Type B pancreatic cell (in vitro differentiated cells): ENCODE measurements around the gene KNSTRN. TPM values are rescaled to one million over a fixed set of nuclear protein-coding genes. Genes with fewer than 3 reads are reported as not detected.

Experiments used
- DNase-seq: peaks from one replicate; pipeline ENCODE4 v3.0.0; 2021; ENCODE audit warnings: mixed read lengths; ENCODE audit not compliant: unreplicated experiment; ENCODE audit errors: extremely low spot score
- H3K27ac Mint-ChIP-seq: 2 replicates; pipeline ENCODE4 v1.8.0; 2021; ENCODE audit warnings: mild to moderate bottlenecking, mixed read lengths
- H3K27me3 Mint-ChIP-seq: 2 replicates; pipeline ENCODE4 v1.8.0; 2021; ENCODE audit warnings: mixed read lengths
- H3K36me3 Mint-ChIP-seq: 2 replicates; pipeline ENCODE4 v1.8.0; 2021; ENCODE audit warnings: mixed read lengths
- H3K4me1 Mint-ChIP-seq: one replicate; pipeline ENCODE4 v1.8.0; 2021; ENCODE audit warnings: mixed read lengths; ENCODE audit not compliant: unreplicated experiment
- H3K4me3 Mint-ChIP-seq: 2 replicates; pipeline ENCODE4 v1.8.0; 2021; ENCODE audit warnings: mild to moderate bottlenecking, mixed read lengths
- H3K9me3 Mint-ChIP-seq: 2 replicates; pipeline ENCODE4 v1.8.0; 2021; ENCODE audit warnings: mixed read lengths
- CTCF ChIP-seq: fragments of 200-600 bp; sonication (generic); conservative IDR thresholded peaks from 2 replicates; pipeline ENCODE4 v1.5.0; 2021; ENCODE audit warnings: antibody characterized with exemption, mild to moderate bottlenecking
- total RNA-seq: library from RNA; stranded (reverse); gene quantifications from 2 replicates; pipeline ENCODE4 v1.2.1, GENCODE V29; 2021; ENCODE audit warnings: low replicate concordance

The KNSTRN gene
- total RNA-seq, 1 donor from 2014 or later = 52.2 TPM

DNA sequence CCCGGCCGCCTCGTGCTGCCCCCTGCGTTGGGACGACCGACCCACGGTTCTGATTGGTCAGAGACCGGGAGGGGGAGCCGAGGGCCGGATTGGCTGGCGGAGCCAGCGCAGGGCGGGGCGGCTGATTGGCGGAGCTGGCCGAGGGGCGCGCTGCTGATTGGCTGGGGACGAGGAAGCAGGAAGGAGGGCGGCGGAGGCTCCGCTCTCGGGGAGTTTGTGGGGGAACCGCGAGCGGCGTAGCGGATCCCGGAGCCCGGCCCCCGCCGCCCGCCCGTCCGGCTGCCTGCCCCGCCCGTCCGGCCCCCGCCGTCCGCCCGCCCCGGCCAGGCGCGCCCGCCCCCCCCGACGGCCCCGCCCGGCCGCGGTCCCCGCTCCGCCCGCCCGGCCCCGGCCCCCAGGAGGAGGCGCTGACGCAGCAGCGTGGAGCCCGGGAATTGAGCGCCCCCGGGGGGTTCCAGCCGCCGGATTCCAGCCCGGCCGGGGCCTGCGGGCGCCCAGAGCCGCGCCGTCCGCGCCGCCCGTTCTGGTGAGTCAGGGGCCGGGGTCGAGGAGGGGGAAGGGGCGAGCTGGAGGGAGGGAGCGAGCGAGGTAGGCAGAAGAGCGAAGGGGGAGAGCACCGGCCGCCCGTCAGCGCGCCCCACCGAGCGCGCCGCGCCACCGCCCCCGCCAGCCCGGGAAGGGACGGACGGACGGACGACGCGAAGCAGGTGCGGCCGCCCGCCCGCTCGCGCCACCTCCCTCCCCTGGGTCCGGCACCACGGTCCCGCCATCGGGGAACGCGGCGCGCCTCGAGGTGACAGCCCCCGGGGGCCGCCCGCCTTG, 58.4 kb downstream of the KNSTRN start, which contains the start of gene BAHD1:
Gene BAHD1, plus strand, starts transcription at position 211 of the 822 bp plus-strand sequence. CDS start 17,512 bp downstream, outside the sequence.
- Mint-ChIP-seq H3K4me1 (peaks cover 40% of the 10 kb centered on the region), H3K36me3 (no peaks in the 10 kb centered on the region), H3K9me3 (no peaks in the 10 kb centered on the region), H3K27ac (peak within 1 kb of the TSS; percentile 97), H3K4me3 (peak within 1 kb of the TSS; percentile 99), H3K27me3 (peaks cover 64% of the 10 kb centered on the region)
- peak; percentile 98 for DNase-seq
- no peak for TF ChIP-seq CTCF

GRCh38 chr15:40441565-40442531, 59.3 kb downstream of the KNSTRN start:
- Mint-ChIP-seq H3K9me3 (no peaks in the 10 kb centered on the region), H3K4me1 (peaks cover 40% of the 10 kb centered on the region), H3K36me3 (no peaks in the 10 kb centered on the region), H3K4me3 (peak overlapping the region; percentile 91), H3K27me3 (peaks cover 55% of the 10 kb centered on the region), H3K27ac (peak overlapping the region; percentile 80)
- DNase-seq = no peak
- TF ChIP-seq CTCF = peak; percentile 27

DNA sequence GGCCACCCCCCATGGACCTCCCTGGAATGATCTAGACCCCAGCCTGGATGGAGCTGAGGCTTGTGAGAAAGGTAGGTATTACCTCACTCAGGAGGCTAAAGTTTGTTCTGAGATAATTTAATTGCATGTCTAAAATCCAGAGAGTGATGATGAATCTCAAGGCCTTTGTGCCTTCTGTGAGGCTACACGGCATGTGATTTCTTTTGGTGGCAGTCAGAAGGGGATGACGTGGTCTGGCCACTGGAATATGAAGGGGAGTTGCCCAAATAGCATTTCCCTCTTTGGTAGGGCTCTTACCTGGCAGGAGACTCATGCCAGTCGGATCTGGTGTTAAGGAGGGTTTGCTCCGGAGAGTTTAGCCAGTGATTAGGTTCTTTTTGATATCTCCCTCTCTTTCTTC, 60.7 kb downstream of the KNSTRN start:
- Mint-ChIP-seq H3K36me3 (no peaks in the 10 kb centered on the region), H3K4me3 (peak overlapping the region; percentile 91), H3K27me3 (peaks cover 41% of the 10 kb centered on the region), H3K4me1 (peaks cover 40% of the 10 kb centered on the region), H3K9me3 (no peaks in the 10 kb centered on the region), H3K27ac (peak overlapping the region; percentile 51)
- TF ChIP-seq CTCF = no peak
- no peak for DNase-seq

- no peaks in the 10 kb centered on the region for H3K9me3 Mint-ChIP-seq
- H3K36me3 Mint-ChIP-seq = no peaks in the 10 kb centered on the region
- H3K4me1 Mint-ChIP-seq = peaks cover 40% of the 10 kb centered on the region
- TF ChIP-seq CTCF = no peak
- H3K27ac Mint-ChIP-seq = peak overlapping the region; percentile 51
- peaks cover 35% of the 10 kb centered on the region for H3K27me3 Mint-ChIP-seq
- no peak for DNase-seq
- peak overlapping the region; percentile 91 for H3K4me3 Mint-ChIP-seq
These were observed 61.3 kb downstream of the KNSTRN start for GRCh38 chr15:40443846-40444245.

Other genes starting within 250 kb of the KNSTRN start
- gene BUB1B, start 221.7 kb upstream of the KNSTRN start, total RNA-seq = 21.8 and 69.5 TPM in 2 replicates
- 7.8 and 21.2 TPM in 2 replicates for gene PAK6, start 143.7 kb upstream of the KNSTRN start, total RNA-seq
- 0.98 and 1.5 TPM in 2 replicates for gene ANKRD63, start 99.7 kb upstream of the KNSTRN start, total RNA-seq
- gene PLCB2, start 74.8 kb upstream of the KNSTRN start, total RNA-seq = 0.71 and 5.8 TPM in 2 replicates
- gene INAFM2, start 59.0 kb upstream of the KNSTRN start, total RNA-seq = 12.3 and 23.6 TPM in 2 replicates
- gene CCDC9B, start 41.8 kb upstream of the KNSTRN start, total RNA-seq = 1.6 and 2.4 TPM in 2 replicates
- gene PHGR1, start 31.7 kb upstream of the KNSTRN start, total RNA-seq = 5.6 and 15.8 TPM in 2 replicates
- 1.5 and 1.8 TPM in 2 replicates for gene DISP2, start 24.5 kb upstream of the KNSTRN start, total RNA-seq
- 31.9 and 86.6 TPM in 2 replicates for gene IVD, start 23.1 kb downstream of the KNSTRN start, total RNA-seq
- 21.6 and 24.8 TPM in 2 replicates for gene BAHD1, start 58.2 kb downstream of the KNSTRN start, total RNA-seq
- gene CHST14, start 88.3 kb downstream of the KNSTRN start, total RNA-seq = 12.7 and 24.2 TPM in 2 replicates
- gene CCDC32, start 182.3 kb downstream of the KNSTRN start, total RNA-seq = 18.4 and 21.0 TPM in 2 replicates
- 16.2 and 18.0 TPM in 2 replicates for gene RPUSD2, start 186.6 kb downstream of the KNSTRN start, total RNA-seq
- gene KNL1, start 211.5 kb downstream of the KNSTRN start, total RNA-seq = 7.6 and 21.4 TPM in 2 replicates